Neural progenitor cell (in vitro differentiated cells): ENCODE data around the gene TMEM79. TPM values are rescaled to one million over a fixed set of nuclear protein-coding genes. Genes with fewer than 3 reads are reported as not detected.

Experiments used
- DNase-seq: peaks from one replicate; pipeline ENCODE4 v3.0.0-alpha.2; 2016; ENCODE audit warnings: low spot score
- H2AFZ ChIP-seq: fragments of 200-600 bp; sonication (generic); replicated peaks from 2 replicates; pipeline ENCODE4 v1.6.1; 2016; ENCODE audit warnings: antibody characterized with exemption
- H3F3A ChIP-seq: fragments of 200-600 bp; sonication (generic); 2 replicates; pipeline ENCODE4 v1.6.1; 2016; ENCODE audit warnings: antibody characterized with exemption, low read depth
- H3K27ac ChIP-seq: fragments of 200-600 bp; sonication (generic); 2 replicates; pipeline ENCODE4 v1.5.1; 2016; ENCODE audit warnings: mild to moderate bottlenecking
- H3K27me3 ChIP-seq: fragments of 200-600 bp; sonication (generic); 2 replicates; pipeline ENCODE4 v1.6.1; 2016; ENCODE audit warnings: mild to moderate bottlenecking, moderate library complexity
- H3K36me3 ChIP-seq: fragments of 200-600 bp; sonication (generic); 2 replicates; pipeline ENCODE4 v1.5.1; 2016
- H3K4me1 ChIP-seq: fragments of 200-600 bp; sonication (generic); 2 replicates; pipeline ENCODE4 v1.6.1; 2016; ENCODE audit warnings: mixed run types
- H3K4me2 ChIP-seq: fragments of 200-600 bp; sonication (generic); 2 replicates; pipeline ENCODE4 v1.6.1; 2016
- H3K4me3 ChIP-seq: fragments of 200-600 bp; sonication (generic); 2 replicates; pipeline ENCODE4 v1.5.1; 2016
- H3K79me2 ChIP-seq: fragments of 200-600 bp; sonication (generic); 2 replicates; pipeline ENCODE4 v1.6.1; 2016; ENCODE audit warnings: low read depth
- H3K9ac ChIP-seq: fragments of 200-600 bp; sonication (generic); 2 replicates; pipeline ENCODE4 v1.6.1; 2016
- H3K9me3 ChIP-seq: fragments of 200-600 bp; sonication (generic); 2 replicates; pipeline ENCODE4 v1.5.1; 2016; ENCODE audit warnings: low read depth
- H4K20me1 ChIP-seq: fragments of 200-600 bp; sonication (generic); 2 replicates; pipeline ENCODE4 v1.6.1; 2016; ENCODE audit warnings: low read depth
- H3K27ac Mint-ChIP-seq: 3 replicates; pipeline ENCODE4 v1.8.0; 2021; ENCODE audit warnings: mixed read lengths
- H3K27me3 Mint-ChIP-seq: 2 replicates; pipeline ENCODE4 v1.8.0; 2022; ENCODE audit warnings: low read depth, mild to moderate bottlenecking, inconsistent platforms, moderate library complexity, mixed read lengths; ENCODE audit not compliant: insufficient read depth
- H3K36me3 Mint-ChIP-seq: 3 replicates; pipeline ENCODE4 v1.8.0; 2021; ENCODE audit warnings: mixed read lengths
- H3K4me1 Mint-ChIP-seq: 3 replicates; pipeline ENCODE4 v1.8.0; 2021; ENCODE audit warnings: mixed read lengths
- H3K4me3 Mint-ChIP-seq: 3 replicates; pipeline ENCODE4 v1.8.0; 2021; ENCODE audit warnings: mild to moderate bottlenecking, moderate library complexity, mixed read lengths
- H3K9me3 Mint-ChIP-seq: 3 replicates; pipeline ENCODE4 v1.8.0; 2020; ENCODE audit warnings: mixed read lengths
- EZH2 ChIP-seq: fragments of 200-600 bp; sonication (generic); IDR thresholded peaks from 2 replicates; pipeline ENCODE4 v1.6.1; 2017; ENCODE audit warnings: antibody characterized with exemption, mild to moderate bottlenecking, moderate library complexity
- EZH2phosphoT487 ChIP-seq: fragments of 200-600 bp; sonication (generic); IDR thresholded peaks from 2 replicates; pipeline ENCODE4 v1.6.1; 2017; ENCODE audit warnings: antibody characterized with exemption
- total RNA-seq: library from RNA; depleted of rRNA; stranded (reverse); fragments of >200 nt; gene quantifications from 2 replicates; pipeline ENCODE4 v1.2.3, GENCODE V29; 2015; ENCODE audit warnings: low replicate concordance
- TF ChIP-seq, protein P1 (sequence below): fragments of 200-600 bp; sonication (generic); IDR thresholded peaks from 2 replicates; pipeline ENCODE4 v1.5.1; 2017; ENCODE audit warnings: antibody characterized with exemption, mild to moderate bottlenecking

The TMEM79 gene
- total RNA-seq, 1 donor from 2014 or later: 1.7 TPM

DNA sequence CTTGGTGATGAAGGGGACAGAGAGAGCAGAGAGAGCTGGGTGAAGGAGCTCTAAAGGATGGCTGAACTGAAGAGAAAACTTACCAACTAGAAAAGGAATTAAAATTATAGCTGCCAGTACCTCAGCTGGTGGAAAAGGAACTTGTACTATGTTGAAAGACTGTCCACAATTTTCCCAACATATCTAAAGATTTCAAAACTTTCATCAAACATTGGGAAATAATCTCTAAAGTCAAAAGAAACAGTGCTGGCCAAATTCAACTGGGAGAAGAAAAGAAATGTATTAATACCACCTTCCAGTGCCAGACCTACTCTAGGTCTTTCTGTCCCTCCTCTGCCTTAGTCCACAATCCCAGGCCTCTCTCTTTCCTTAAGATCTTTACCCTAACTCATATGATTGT, 7.6 kb upstream of the TMEM79 start:
- H3K27me3 ChIP-seq: no peaks in the 10 kb centered on the region
- TF ChIP-seq, protein P1, sequence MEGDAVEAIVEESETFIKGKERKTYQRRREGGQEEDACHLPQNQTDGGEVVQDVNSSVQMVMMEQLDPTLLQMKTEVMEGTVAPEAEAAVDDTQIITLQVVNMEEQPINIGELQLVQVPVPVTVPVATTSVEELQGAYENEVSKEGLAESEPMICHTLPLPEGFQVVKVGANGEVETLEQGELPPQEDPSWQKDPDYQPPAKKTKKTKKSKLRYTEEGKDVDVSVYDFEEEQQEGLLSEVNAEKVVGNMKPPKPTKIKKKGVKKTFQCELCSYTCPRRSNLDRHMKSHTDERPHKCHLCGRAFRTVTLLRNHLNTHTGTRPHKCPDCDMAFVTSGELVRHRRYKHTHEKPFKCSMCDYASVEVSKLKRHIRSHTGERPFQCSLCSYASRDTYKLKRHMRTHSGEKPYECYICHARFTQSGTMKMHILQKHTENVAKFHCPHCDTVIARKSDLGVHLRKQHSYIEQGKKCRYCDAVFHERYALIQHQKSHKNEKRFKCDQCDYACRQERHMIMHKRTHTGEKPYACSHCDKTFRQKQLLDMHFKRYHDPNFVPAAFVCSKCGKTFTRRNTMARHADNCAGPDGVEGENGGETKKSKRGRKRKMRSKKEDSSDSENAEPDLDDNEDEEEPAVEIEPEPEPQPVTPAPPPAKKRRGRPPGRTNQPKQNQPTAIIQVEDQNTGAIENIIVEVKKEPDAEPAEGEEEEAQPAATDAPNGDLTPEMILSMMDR: no peak
- TF ChIP-seq EZH2: no peak
- H3K9ac ChIP-seq: no peak overlapping the region
- no peak overlapping the region for H2AFZ ChIP-seq
- no peak for DNase-seq
- peaks cover 6% of the 10 kb centered on the region for H3K4me1 ChIP-seq
- H3K79me2 ChIP-seq: peaks cover 36% of the 10 kb centered on the region
- H3K36me3 Mint-ChIP-seq: peaks cover 32% of the 10 kb centered on the region
- no peaks in the 10 kb centered on the region for H3F3A ChIP-seq
- H3K9me3 ChIP-seq: no peaks in the 10 kb centered on the region
- H3K36me3 ChIP-seq: peaks cover 14% of the 10 kb centered on the region
- no peak overlapping the region for H3K27ac ChIP-seq
- H4K20me1 ChIP-seq: peaks cover 28% of the 10 kb centered on the region
- no peak overlapping the region for H3K4me2 ChIP-seq
- H3K4me3 Mint-ChIP-seq: no peak overlapping the region
- H3K9me3 Mint-ChIP-seq: no peaks in the 10 kb centered on the region
- H3K4me1 Mint-ChIP-seq: peaks cover 9% of the 10 kb centered on the region
- H3K27ac Mint-ChIP-seq: no peak overlapping the region
- H3K4me3 ChIP-seq: no peak overlapping the region
- no peaks in the 10 kb centered on the region for H3K27me3 Mint-ChIP-seq

DNA sequence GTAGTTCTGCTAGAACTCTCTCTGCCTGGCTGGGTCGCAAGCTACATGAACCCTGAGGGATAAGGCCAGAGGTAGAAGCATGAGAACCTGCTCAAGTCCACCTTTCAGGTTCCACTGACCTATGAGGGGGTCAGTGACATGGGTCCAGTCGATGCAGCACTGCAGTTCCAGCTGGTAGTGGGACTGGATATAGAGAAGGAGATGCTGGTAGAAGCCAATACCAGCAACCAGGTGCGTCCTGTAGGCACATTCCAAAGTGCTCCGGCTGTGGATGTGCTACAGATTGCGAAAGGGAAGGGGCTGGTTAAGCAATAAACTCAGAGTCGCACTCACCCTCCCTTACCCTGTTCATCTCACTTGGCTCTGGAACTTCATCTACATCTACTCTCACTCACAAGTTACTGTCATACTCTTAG, 7.2 kb upstream of the TMEM79 start:
- Histone ChIP-seq H3K9me3 (no peaks in the 10 kb centered on the region), H3K27me3 (no peaks in the 10 kb centered on the region), H3F3A (no peaks in the 10 kb centered on the region), H3K36me3 (peaks cover 14% of the 10 kb centered on the region), H3K4me1 (peaks cover 8% of the 10 kb centered on the region), H3K9ac (no peak overlapping the region), H2AFZ (no peak overlapping the region), H3K27ac (no peak overlapping the region), H4K20me1 (peaks cover 33% of the 10 kb centered on the region), H3K79me2 (peaks cover 41% of the 10 kb centered on the region), H3K4me2 (no peak overlapping the region), H3K4me3 (no peak overlapping the region)
- Mint-ChIP-seq H3K36me3 (peaks cover 29% of the 10 kb centered on the region), H3K4me1 (peaks cover 11% of the 10 kb centered on the region), H3K27ac (no peak overlapping the region), H3K27me3 (no peaks in the 10 kb centered on the region), H3K4me3 (no peak overlapping the region), H3K9me3 (no peaks in the 10 kb centered on the region)
- DNase-seq: no peak
- TF ChIP-seq EZH2 (no peak), EZH2phosphoT487 (no peak)
- TF ChIP-seq, protein P1: no peak

DNA sequence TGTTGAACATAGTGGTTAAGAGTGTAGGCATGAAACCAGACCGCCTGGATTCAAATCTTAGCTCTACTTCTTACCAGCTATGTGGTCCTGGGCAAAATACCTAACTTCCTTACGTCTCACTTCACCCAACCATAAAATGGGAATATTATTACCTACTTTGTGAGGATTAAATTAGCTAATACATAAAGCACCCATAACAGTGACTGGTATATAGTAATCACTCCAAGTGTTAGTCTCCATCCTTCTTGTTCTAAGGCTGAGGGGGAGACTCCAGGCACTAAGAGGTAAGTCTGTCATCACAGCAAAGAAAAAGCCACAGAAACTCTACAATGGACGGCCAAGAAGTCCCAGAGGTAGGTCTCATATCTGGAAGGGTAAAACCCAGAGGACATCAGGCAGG, 4.3 kb upstream of the TMEM79 start:
- Histone ChIP-seq H3K9me3 (no peaks in the 10 kb centered on the region), H3K27me3 (no peaks in the 10 kb centered on the region), H3F3A (no peaks in the 10 kb centered on the region), H2AFZ (no peak overlapping the region), H3K4me1 (peaks cover 14% of the 10 kb centered on the region), H3K4me2 (no peak overlapping the region), H3K4me3 (no peak overlapping the region), H3K36me3 (peaks cover 9% of the 10 kb centered on the region), H3K27ac (no peak overlapping the region), H3K79me2 (peaks cover 51% of the 10 kb centered on the region), H3K9ac (no peak overlapping the region), H4K20me1 (peaks cover 34% of the 10 kb centered on the region)
- no peak for DNase-seq
- TF ChIP-seq EZH2phosphoT487: no peak
- H3K27ac Mint-ChIP-seq: no peak overlapping the region
- peaks cover 9% of the 10 kb centered on the region for H3K36me3 Mint-ChIP-seq
- no peaks in the 10 kb centered on the region for H3K9me3 Mint-ChIP-seq
- H3K4me3 Mint-ChIP-seq: peak overlapping the region; percentile 68
- H3K4me1 Mint-ChIP-seq: peaks cover 23% of the 10 kb centered on the region
- peaks cover 2% of the 10 kb centered on the region for H3K27me3 Mint-ChIP-seq

DNA sequence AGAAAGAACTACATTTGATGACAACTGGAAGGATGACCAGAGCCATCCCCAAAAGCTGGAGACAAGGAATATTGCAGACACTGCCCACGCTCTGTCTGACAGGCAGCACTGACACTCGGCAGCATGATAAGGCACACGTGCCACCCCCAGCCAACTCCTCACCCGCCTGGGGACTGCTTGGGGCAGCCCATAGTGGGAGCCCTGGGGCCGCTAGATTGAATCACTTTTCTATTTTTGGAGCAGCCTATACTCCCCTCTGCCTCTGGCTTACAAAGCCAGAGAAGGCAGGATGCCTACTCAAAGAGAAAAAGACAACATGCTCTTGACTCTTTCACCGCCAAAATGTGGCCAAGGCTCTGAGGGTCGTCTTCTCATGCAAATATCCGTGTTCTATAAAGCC, 2.8 kb upstream of the TMEM79 start:
- no peaks in the 10 kb centered on the region for H3K27me3 ChIP-seq
- H3K79me2 ChIP-seq: peaks cover 51% of the 10 kb centered on the region
- no peak overlapping the region for H3K27ac ChIP-seq

More for the DNA sequence above, 2.8 kb upstream of the TMEM79 start:
- H3K9ac ChIP-seq: peak overlapping the region; percentile 98
- H2AFZ ChIP-seq: no peak overlapping the region
- H3K9me3 Mint-ChIP-seq: no peaks in the 10 kb centered on the region
- peak overlapping the region; percentile 86 for H3K4me3 ChIP-seq
- peaks cover 2% of the 10 kb centered on the region for H3K27me3 Mint-ChIP-seq
- H3K4me2 ChIP-seq: peak overlapping the region; percentile 85
- DNase-seq: no peak
- H3K36me3 ChIP-seq: peaks cover 9% of the 10 kb centered on the region
- H3K4me3 Mint-ChIP-seq: peak overlapping the region; percentile 90
- TF ChIP-seq, protein P1: no peak
- no peak for TF ChIP-seq EZH2
- TF ChIP-seq EZH2phosphoT487: no peak
- H3K4me1 Mint-ChIP-seq: peaks cover 23% of the 10 kb centered on the region
- peaks cover 9% of the 10 kb centered on the region for H3K36me3 Mint-ChIP-seq
- H4K20me1 ChIP-seq: peaks cover 34% of the 10 kb centered on the region
- H3K27ac Mint-ChIP-seq: peak overlapping the region; percentile 83
- peaks cover 14% of the 10 kb centered on the region for H3K4me1 ChIP-seq
- no peaks in the 10 kb centered on the region for H3F3A ChIP-seq
- no peaks in the 10 kb centered on the region for H3K9me3 ChIP-seq
